HG03159 (cell line): ENCODE results near the gene JARID2.

ENCODE experiments used
- ATAC-seq: cut with Tn5 transposase; IDR thresholded peaks from one replicate; pipeline ENCODE4 v1.9.1; 2021; ENCODE audit warnings: mild to moderate bottlenecking, moderate library complexity; ENCODE audit not compliant: unreplicated experiment

The JARID2 gene

GRCh38 chr6:15391500-15391899 is 145.6 kb downstream of the JARID2 start:
- no peak for ATAC-seq

- ATAC-seq = no peak
These were observed 146.3 kb downstream of the JARID2 start for GRCh38 chr6:15392182-15392581.

- no peak for ATAC-seq
These were observed 147.7 kb downstream of the JARID2 start for GRCh38 chr6:15393605-15394004.

DNA sequence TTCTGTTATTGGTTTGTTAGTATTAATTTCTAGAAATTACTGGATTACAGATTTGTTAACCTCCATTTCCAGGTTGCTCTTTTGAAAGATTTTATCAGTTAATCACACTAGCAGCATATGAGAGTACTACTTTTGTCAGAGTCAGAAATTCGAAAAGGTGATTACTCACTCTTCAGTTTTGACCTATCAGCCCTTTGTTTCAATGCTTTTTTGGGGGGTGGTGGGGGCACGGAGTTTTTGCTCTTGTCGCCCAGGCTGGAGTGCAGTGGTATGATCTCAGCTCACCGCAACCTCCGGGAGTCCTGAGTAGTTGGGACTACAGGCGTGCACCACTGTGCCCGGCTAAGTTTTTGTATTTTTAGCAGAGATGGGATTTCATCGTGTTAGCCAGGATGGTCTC is 149.2 kb downstream of the JARID2 start:
- ATAC-seq = no peak

GRCh38 chr6:15396808-15397207 is 150.9 kb downstream of the JARID2 start:
- no peak for ATAC-seq

DNA sequence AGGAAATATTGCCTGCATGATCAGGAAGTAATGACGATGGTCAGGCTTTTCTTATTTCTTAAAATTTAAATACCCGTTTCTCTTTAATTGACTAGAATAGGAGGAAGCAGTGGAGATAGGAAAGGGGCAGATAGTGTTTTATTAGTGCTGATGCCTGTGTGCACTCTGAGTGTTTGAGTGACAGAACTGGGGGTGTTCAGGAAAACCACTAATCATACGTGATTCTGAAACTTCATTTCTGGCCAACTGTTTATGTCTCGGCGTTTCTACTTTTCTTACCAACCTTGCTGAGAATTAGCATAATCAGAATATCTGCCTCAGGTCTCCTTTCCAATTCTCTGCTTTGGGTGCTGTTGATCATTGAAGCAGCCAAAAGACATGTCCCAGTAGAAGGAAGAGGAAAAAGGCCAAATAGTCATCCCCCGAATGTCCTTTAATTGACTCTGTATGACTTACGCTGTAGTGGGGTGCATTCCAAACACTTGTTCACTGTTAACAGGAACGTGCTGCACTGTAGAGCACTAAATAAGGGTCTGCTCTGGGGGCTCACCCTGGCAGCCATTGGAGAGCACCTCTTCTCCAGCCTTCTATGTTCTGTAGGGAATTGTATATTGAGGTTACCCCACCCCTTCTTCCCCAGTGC is 152.9 kb downstream of the JARID2 start:
- ATAC-seq = peak; percentile 61

- ATAC-seq = no peak
These were observed 154.0 kb downstream of the JARID2 start for GRCh38 chr6:15399641-15400470.

DNA sequence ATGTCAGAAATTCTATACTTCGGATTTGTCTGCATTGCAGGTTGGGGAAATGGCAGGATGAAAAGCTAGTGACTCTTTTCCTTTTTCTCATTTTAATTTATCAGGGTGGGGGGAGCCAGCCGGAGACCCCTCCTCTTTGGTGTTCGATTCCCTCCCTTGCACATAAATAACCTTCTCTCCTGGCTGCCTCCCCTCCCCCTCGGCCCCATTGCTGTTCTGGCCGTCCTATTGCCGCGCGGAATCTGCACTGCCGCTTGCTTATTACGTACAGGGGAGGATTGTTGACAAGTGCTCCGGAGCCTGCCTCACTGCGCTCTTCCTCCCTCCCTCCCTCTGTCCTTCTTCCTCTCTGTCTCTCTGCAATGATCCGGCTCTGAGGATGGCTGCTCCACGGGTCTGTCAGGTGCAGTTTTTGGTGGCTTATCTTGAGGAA is 154.7 kb downstream of the JARID2 start:
- no peak for ATAC-seq

DNA sequence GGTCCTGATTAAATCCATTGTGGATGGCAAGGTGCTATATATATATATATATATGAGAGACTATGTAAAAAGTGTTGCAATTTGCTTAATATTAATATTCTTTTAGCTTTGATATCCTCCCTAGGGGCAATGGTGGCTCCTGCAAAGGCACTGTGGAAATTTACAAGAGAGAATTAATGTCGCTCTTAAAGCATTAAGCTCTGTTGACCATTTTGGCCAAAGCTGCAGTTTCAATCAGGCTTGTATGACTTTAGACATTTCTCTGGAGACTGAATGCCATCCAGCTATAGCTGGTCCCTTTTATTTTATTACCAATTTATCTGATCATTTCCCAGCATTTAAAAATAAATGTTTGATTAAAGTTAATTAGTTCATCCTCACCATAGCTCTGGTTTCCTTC is 155.3 kb downstream of the JARID2 start:
- ATAC-seq = no peak

DNA sequence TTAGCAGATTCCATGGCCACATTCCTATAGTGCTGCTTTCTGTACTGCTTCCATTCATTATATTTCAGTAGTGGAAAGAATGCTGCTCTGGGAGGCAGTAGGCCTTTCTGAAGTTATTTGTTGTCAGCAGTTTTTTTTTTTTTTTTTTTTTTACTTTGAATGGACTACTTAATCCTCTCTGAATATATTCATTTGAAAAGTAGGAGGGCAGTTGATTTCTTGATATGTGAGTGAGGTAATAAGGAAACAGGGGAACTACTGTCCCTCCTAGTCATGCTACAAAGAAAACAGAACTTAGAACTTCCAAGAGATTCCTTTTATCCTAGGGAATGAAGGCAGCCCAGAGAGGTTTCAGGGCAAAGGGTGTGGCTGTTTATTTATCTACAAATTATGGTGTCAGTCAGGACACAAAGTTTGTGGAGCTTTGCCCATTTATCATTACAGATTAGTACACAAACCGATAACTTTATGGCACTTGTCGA is 155.9 kb downstream of the JARID2 start:
- no peak for ATAC-seq

GRCh38 chr6:15402406-15403045 is 156.7 kb downstream of the JARID2 start:
- no peak for ATAC-seq

DNA sequence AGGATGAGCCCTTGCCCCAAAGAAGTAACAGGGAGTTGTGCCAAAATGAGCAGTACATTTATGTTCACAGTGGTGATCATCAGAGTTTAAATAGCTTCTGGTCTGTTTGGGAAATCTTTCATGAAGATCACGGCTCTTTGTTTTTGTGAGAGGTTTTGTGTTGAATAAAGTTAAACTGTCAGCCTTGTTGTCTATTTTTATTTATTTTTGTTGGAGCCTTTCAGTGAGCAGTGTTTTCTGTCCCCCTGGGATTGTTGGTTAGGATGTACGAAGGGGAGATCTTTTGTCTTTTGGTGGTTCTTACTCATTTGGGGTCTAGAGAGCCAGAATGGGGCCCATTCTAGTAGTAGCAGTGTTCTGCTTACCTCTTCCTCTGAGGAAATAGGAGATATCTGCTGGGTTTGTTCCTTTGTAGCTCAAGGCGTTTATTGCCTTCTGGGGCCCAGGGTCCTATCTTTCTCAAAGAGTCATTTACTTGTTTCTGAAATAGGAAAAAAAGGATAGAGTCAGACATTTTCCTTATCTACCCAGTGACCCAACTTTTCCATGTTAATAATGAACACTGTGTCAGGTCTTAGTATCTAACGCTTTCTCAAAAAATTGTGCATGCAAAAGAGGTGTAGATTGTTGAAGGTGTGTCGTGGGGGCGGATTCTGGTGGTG is 157.4 kb downstream of the JARID2 start:
- ATAC-seq = no peak

GRCh38 chr6:15404685-15404980 is 158.8 kb downstream of the JARID2 start:
- no peak for ATAC-seq

DNA sequence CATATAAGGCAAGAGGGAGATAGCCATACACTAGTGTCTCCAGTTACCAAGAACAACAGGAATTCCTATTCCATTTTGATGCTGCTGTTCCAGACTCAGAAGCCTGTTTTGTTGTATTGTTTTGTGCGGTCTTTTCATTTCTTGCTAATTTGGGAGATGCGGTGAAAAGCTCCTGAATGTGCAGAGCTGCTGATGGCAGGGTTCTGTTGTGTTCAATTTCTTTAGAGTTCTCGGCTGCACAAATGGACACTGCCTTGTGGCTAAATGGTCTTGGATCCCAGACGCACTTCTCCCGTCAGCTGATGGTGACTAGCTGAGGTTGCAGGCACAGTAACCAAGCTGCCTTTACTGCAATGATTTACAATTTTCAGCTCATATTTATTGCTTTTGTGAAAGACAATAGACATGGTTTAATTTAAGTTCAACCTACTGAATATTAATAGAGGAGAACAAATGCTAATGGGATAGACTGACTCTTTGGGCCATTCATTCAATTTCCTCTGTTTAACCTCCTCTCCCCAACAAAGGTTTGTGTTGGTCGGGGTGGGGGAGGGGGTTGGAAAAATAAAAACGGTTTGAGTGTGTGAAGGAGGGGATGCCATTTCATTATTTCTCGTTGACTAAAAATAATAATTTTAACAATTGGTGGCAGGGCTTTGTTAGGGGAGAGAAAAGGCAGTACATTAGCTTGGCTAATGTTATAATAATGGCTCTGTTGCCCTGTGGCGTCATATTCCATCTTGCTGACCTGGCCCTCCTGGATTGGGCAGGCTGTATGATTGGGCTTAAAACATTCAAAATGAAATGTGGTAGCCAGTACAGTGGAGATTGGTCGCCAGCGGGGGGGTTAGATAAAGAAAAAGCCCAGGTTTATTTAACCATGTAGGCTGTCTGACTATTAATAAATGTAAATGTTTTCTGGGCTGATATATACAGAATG is 159.5 kb downstream of the JARID2 start:
- no peak for ATAC-seq

DNA sequence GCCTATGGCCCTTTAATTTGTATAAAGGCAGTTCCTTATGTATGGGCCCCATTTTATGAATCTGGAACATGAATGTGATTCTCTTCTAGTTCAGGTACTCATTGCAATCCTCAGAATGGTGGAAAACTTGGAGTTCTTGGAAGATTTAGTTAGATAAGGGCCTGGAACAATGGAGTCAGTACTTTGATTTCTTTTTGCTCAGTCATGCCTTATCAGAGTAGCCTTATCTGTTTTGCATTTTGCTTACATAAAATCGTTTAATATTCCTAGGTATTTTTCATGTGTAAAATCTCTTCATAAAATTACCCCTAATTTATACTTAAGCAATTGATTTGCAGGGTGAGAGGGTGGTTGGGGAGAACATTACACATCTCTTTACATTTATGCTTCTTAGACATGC is 160.6 kb downstream of the JARID2 start:
- no peak for ATAC-seq

GRCh38 chr6:15408008-15408407 is 162.1 kb downstream of the JARID2 start:
- no peak for ATAC-seq

DNA sequence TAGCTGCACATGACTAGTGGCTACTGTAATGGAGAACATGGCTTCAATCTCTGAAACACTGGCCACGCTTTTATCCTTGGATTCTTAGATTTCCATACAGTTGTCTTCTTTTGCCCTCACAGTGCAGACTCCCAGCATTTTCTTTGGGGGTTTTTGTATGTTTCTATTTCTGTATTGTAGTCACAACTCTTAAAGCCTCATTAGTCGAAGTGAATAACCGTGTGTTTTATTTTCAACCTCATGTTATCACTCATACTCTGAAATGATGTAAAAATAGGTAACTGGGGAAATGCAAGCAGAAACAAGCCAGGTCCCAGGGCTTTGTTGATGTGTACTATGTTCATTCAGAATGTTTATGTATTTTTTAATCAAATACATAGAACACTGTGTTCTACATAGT is 162.9 kb downstream of the JARID2 start:
- ATAC-seq = no peak

- no peak for ATAC-seq
These were observed 163.6 kb downstream of the JARID2 start for GRCh38 chr6:15409301-15410125.

DNA sequence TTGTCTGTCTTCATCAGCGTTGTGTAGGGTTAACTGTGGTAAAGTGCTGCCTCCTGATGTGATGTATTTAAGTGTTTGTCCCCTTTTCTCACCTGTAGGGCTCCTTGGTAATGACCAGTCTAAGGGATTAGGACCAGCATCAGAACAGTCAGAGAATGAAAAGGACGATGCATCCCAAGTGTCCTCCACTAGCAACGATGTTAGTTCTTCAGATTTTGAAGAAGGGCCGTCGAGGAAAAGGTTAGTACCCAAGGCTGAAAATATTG is 164.2 kb downstream of the JARID2 start:
- ATAC-seq = no peak

GRCh38 chr6:15410752-15411151 is 164.9 kb downstream of the JARID2 start:
- ATAC-seq = no peak
